ENCODE results near the gene GRB7. TPM values are rescaled to one million over a fixed set of nuclear protein-coding genes. Genes with fewer than 3 reads are reported as not detected.

Gene GRB7
- total and polyA plus RNA-seq, 10 of the 15 experiments (the other 5 are each of a cell fraction or from before 2014, with no cell fraction given), result 0.05 to 0.34 (median 0.19) TPM; not detected in 4

- Histone ChIP-seq H3K4me1 (ENCODE audit: control insufficient read depth, insufficient read depth, low read length) (peaks cover 10% of the 10 kb centered on the region), H3K79me2 (ENCODE audit: control insufficient read depth, insufficient read depth, low read length) (no peaks in the 10 kb centered on the region), H3K27me3 (replicated peaks in 1 of 2; ENCODE audit: control insufficient read depth in 2 of 2, insufficient read depth in 2 of 2, low read length in 1 of 2) (peaks cover 0 to 2% of the 10 kb centered on the region in 2 experiments; a peak in 2 of 4 replicates), H3K27ac (ENCODE audit: control insufficient read depth, insufficient read depth) (no peak overlapping the region), H3K4me2 (ENCODE audit: control insufficient read depth, insufficient read depth) (peak overlapping the region; percentile 62; the same call in 1 of the 2 replicates), H4K20me1 (ENCODE audit: control insufficient read depth, insufficient read depth) (no peaks in the 10 kb centered on the region), H3K36me3 (ENCODE audit: control insufficient read depth in 2 of 2, insufficient read depth in 2 of 2, low read length in 1 of 2) (no peaks in the 10 kb centered on the region), H3K9me3 (replicated peaks; ENCODE audit: control insufficient read depth, insufficient read depth, low read length) (no peaks in the 10 kb centered on the region), H3K9ac (ENCODE audit: control insufficient read depth, insufficient read depth, low read length) (no peak overlapping the region), H2AFZ (ENCODE audit: control insufficient read depth, low read depth, low read length) (peak overlapping the region; percentile 6; the same call in 1 of the 2 replicates), H3K4me3 (peak overlapping the region; percentile 41; the same call in 1 of the 2 replicates)
- ChIA-PET CTCF (no interaction called here), RAD21 (ENCODE audit: unreplicated experiment) (no interaction called here), POLR2A (no interaction called here), SMC1A (ENCODE audit: uncharacterized antibody, unreplicated experiment) (no interaction called here)
- intact Hi-C loops (cut with micrococcal nuclease; ENCODE audit: unreplicated experiment), result no loop called here
- BruUV-seq (replicated peaks), result no TSS peak
- in situ Hi-C loops (cut with MboI), result no loop called here
- ATAC-seq (peak; percentile 86), FAIRE-seq (peak; percentile 38), DNase-seq (ENCODE audit: low read depth, low spot score) (no peak)
- peak; percentile 28; the same call in 1 of the 2 replicates for TF ChIP-seq PKNOX1 (IDR thresholded peaks at IDR 0.05)
- TF ChIP-seq RELB (IDR thresholded peaks at IDR 0.05; ENCODE audit: low read depth), result peak; percentile 21; the same call in 1 of the 2 replicates
- TF ChIP-seq CEBPB (IDR thresholded peaks at IDR 0.05; ENCODE audit: borderline replicate concordance in 1 of 2, low read depth in 2 of 2, low read length in 2 of 2), result no peak
- TF ChIP-seq RUNX3 (IDR thresholded peaks at IDR 0.05; ENCODE audit: low read length), result peak; percentile 59
- 0 out of 2 replicates have a peak, but pooled peaks have one; percentile 33 for TF ChIP-seq TCF12 (IDR thresholded peaks at IDR 0.05; ENCODE audit: low read depth, low read length)
- 8% methylated on average over 12 of the region's 13 CpGs for WGBS (ENCODE audit: insufficient coverage, insufficient replicate concordance, low lambda C conversion rate, missing lambda C conversion rate)
These were observed 797 bp downstream of the GRB7 start for GRCh38 chr17:39738568-39738901.
